Stimulated activated naive CD8-positive, alpha-beta T cell treated with anti-CD3 and anti-CD28 coated beads, Interleukin-15, amount 100 ng/mL, for 72 hours (primary cell): ENCODE measurements around the gene SLX4IP.

Experiments used
- ATAC-seq: fragments of 150-1000 bp; cut with Tn5 transposase; 2 replicates; pipeline ENCODE4 v1.10.0; 2021; ENCODE audit warnings: mild to moderate bottlenecking, moderate library complexity
- DNase-seq, 2 donors: peaks; one replicate each; pipeline ENCODE4 v3.0.0; 2021 to 2022
- H3K27ac Mint-ChIP-seq, 2 donors: one replicate each; pipeline ENCODE4 v1.8.0; 2022; ENCODE audit warnings: mild to moderate bottlenecking in 2 of 2, mixed read lengths in 2 of 2, moderate library complexity in 2 of 2
- H3K27me3 Mint-ChIP-seq: one replicate; pipeline ENCODE4 v1.8.0; 2022; ENCODE audit warnings: mixed read lengths
- H3K4me1 Mint-ChIP-seq: one replicate; pipeline ENCODE4 v1.8.0; 2022; ENCODE audit warnings: mild to moderate bottlenecking, mixed read lengths
- H3K4me3 Mint-ChIP-seq, 2 donors: one replicate each; pipeline ENCODE4 v1.8.0; 2022; ENCODE audit warnings: mild to moderate bottlenecking in 2 of 2, mixed read lengths in 2 of 2, moderate library complexity in 1 of 2
- H3K9me3 Mint-ChIP-seq, 2 donors: one replicate each; pipeline ENCODE4 v1.8.0; 2022; ENCODE audit warnings: mixed read lengths in 2 of 2

SLX4IP gene

DNA sequence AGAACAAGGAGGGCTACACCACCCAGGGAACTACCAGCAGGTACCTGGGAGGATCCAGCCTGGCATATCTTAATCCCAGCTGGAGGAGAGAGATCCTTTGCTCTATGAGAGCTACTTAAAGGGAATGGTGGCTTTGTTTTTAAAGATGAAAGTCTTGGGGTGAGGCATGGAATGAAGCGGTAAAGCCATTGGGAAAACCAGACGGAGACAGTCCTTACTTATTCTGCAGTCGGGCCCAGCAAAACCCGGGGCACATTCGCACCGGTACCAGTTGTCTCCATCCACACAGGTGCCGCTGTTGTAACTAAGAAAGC is 208.4 kb downstream of the SLX4IP start:
- Mint-ChIP-seq H3K9me3 (no peaks in the 10 kb centered on the region), H3K27ac (peak overlapping the region in 1 of 2 donors; percentile 55), H3K4me3 (no peak overlapping the region), H3K4me1 (peaks cover 9% of the 10 kb centered on the region), H3K27me3 (peaks cover 13% of the 10 kb centered on the region)
- DNase-seq, result no peak
- ATAC-seq, result no peak

DNA sequence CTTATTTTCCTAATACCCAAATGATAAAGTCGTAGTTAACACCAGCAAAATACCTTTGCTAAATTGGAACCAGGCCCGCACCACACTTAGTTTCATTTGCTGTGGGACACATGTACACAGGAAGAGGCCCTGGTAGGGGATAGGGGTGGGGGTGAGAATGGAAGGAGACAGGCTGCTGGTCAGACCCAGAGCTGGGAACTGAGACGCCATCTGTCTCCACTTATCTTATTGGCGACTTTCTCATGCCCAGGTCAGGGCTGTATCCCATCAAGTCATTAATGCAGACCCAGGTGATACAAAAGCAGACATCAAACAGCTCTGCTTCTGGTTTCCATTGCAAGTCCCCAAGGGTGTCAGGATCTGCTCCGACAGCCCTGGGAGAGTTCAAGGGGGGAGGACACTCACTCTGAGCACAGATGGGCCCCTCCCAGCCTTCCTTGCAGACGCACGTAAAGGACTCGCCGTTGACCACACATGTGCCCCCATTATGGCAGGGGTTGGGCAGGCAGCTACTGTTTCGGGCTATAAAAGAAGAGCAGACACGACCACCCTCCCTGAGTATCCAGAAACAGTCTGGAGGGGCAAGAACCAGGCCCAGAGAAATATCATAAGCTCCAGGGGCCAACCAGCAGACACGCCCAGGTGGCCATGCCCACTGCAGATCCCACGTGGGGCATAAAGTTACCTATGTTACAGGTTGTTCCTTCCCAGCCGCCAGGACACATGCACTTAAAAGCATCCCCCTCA is 209.5 kb downstream of the SLX4IP start:
- no peak overlapping the region for H3K27ac Mint-ChIP-seq

DNA sequence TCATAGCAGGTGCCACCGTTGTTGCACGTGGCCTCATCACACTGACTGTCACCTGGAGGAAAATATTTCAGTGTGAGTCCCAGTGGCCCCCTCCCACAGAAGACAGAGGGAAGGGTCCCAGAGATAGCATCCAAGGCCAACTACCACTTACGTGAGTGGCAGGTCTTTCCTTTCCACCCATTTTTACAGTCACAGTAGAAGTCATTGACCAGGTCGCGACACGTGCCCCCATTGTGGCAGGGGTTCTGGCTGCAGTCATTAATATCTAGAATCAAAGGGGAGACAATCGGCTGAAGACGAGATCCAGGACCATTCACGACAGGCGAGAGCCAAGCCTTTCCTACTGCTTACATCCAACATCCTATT is 210.1 kb downstream of the SLX4IP start:
- Mint-ChIP-seq H3K27me3 (peaks cover 26% of the 10 kb centered on the region), H3K4me1 (peaks cover 9% of the 10 kb centered on the region), H3K9me3 (no peaks in the 10 kb centered on the region), H3K4me3 (no peak overlapping the region), H3K27ac (no peak overlapping the region)
- DNase-seq, result no peak
- ATAC-seq, result no peak

More for the DNA sequence above, 209.5 kb downstream of the SLX4IP start:
- H3K27me3 Mint-ChIP-seq, result peaks cover 21% of the 10 kb centered on the region
- peak; percentile 38 for ATAC-seq
- no peak for DNase-seq
- no peaks in the 10 kb centered on the region for H3K9me3 Mint-ChIP-seq
- H3K4me1 Mint-ChIP-seq, result peaks cover 9% of the 10 kb centered on the region
- no peak overlapping the region for H3K4me3 Mint-ChIP-seq

DNA sequence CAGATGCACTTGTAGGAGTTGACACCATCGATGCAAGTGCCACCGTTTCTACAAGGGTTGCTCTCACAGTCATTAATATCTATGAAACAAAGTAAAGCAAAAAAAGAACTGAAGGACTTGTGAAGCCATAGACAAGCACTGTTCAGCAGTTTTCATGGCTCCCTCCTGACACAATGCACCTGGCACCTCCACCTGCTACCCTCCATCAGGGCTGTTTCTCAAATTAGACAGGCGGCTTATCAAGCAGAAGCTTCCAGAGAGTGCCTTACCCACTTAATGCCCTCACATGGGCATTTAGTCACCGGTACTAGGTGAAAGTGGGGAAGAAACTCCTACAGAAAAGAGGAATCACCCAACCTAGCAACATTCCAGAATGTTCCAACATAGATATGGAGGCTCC is 210.9 kb downstream of the SLX4IP start:
- peaks cover 33% of the 10 kb centered on the region for H3K27me3 Mint-ChIP-seq
- no peaks in the 10 kb centered on the region for H3K9me3 Mint-ChIP-seq
- H3K27ac Mint-ChIP-seq, result no peak overlapping the region
- DNase-seq, result no peak
- H3K4me3 Mint-ChIP-seq, result no peak overlapping the region
- no peak for ATAC-seq
- H3K4me1 Mint-ChIP-seq, result peaks cover 9% of the 10 kb centered on the region

DNA sequence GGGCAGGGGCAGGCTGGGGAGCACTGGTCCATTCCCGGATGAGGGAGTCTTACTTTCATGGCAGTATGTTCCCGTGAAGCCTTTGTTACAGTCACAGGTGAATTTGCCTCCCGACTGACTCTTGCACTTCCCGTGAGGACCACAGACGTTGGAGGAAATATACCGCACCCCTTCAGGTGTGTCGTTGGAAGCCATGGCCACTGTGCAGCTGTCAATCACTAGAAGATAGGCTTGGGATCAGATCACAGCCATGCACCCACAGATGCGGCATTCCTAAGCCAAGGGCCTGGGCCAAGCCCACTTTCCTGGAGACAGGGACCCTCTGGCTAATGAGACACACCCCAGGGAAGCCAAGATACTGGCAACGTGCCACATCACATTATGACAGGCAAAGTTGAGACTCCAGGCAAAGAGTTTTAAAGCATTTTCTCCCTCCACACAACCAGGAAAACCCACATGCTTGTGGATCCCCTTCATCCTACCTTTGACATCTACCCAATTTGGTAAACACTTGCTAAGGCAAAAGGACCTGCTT is 211.8 kb downstream of the SLX4IP start:
- ATAC-seq (no peak), DNase-seq (no peak)
- Mint-ChIP-seq H3K4me1 (peaks cover 9% of the 10 kb centered on the region), H3K4me3 (no peak overlapping the region), H3K9me3 (no peaks in the 10 kb centered on the region), H3K27me3 (peaks cover 42% of the 10 kb centered on the region), H3K27ac (peak overlapping the region in 1 of 2 donors; percentile 43)

DNA sequence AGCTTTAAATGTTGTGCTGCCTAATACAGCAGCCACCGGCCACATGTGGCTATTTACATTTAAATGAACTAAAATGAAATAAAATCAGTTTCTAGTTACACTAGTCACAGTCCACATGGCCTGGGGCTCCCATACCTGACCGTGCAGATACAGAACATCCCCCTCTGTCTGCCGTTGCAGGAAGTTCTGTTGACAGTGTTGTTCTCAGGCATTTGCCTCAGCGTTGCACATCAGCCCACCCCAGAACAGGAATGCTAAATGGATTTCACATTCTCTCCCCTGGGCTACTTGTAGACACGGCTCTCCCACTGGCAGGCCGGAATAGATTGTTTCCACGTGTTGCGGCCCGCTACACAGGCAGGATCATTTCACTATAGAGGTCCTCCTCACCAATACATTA is 212.4 kb downstream of the SLX4IP start:
- H3K27ac Mint-ChIP-seq, result no peak overlapping the region
- ATAC-seq (peak; percentile 41), DNase-seq (no peak)
- no peaks in the 10 kb centered on the region for H3K9me3 Mint-ChIP-seq
- H3K4me3 Mint-ChIP-seq, result no peak overlapping the region
- H3K4me1 Mint-ChIP-seq, result peaks cover 9% of the 10 kb centered on the region
- H3K27me3 Mint-ChIP-seq, result peaks cover 48% of the 10 kb centered on the region

DNA sequence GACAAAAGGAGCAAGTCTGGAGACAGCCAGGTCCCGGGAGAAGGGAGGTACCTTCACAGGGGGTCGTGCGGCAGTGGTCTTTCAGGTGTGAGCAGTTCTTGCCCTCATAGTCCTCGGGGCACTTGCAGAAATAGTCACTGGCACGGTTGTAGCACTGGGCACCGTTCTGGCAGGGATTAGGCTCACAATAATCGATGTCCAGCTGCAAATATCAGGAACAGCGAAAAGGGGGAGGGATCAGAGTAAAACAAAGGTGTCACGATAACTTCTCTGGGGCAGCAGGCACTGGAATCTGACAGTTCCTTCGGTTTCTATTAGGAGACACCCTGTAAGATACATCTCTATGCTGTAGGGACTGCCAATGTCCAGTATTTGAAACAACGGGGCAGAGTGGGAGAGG is 212.8 kb downstream of the SLX4IP start:
- Mint-ChIP-seq H3K27me3 (peaks cover 52% of the 10 kb centered on the region), H3K4me3 (no peak overlapping the region), H3K4me1 (peaks cover 9% of the 10 kb centered on the region), H3K27ac (no peak overlapping the region), H3K9me3 (no peaks in the 10 kb centered on the region)
- DNase-seq, result no peak
- ATAC-seq, result no peak

DNA sequence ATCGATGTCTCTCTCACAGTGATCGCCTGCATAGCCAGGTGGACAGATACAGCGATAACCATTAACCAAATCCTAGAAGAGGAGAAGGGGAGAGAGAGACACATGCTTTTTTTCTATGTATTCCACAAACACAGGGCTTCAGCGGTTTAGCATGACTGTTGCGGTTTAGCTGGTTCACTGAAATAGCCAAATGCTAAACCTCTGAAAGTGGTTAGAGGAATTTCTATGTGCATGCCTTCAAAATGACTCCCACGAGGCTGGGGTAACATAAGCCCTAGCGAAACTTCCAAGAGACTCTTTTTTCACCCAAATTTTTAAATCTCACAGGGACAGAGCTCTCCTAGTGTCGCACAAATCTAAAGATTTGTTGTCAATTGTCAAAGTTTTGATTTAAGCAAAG is 213.5 kb downstream of the SLX4IP start:
- no peak overlapping the region for H3K27ac Mint-ChIP-seq
- H3K4me3 Mint-ChIP-seq, result no peak overlapping the region
- DNase-seq, result no peak
- ATAC-seq, result no peak
- no peaks in the 10 kb centered on the region for H3K9me3 Mint-ChIP-seq
- H3K27me3 Mint-ChIP-seq, result peaks cover 53% of the 10 kb centered on the region
- peaks cover 9% of the 10 kb centered on the region for H3K4me1 Mint-ChIP-seq

DNA sequence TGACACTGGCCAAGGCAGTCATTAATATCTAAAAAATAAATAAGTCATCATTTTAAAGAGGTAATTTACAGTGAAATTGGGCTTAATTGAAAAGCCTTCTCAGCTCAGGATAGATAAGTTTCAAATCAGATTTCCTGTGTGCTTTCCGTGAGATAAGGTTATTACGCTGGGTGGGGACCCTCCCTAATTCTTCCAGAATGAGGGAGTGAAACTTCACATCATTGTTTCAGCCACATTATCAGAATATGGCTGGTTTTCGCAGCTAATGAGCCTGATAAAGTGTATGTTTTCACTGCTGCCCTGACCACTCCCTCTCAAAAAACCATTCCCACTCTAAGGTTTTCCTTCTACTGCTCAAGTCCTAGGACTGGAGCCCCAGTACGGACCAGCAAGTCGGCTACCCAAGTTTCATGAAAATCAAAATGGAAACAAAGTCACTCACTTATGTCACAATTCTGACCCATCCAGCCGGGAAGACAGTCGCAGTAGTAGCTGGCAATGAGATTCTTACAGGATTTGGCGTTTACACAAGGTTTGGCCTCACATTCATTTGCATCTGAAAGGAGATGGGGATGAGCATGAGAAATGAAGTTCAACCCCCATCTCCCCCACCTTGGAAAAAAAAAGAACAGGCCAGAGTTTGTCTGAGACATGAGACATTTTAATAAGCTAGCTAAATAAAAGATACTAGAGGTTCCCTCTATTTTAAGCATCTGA is 214.1 kb downstream of the SLX4IP start:
- ATAC-seq (no peak), DNase-seq (no peak)
- no peaks in the 10 kb centered on the region for H3K9me3 Mint-ChIP-seq
- H3K27me3 Mint-ChIP-seq, result peaks cover 56% of the 10 kb centered on the region
- H3K27ac Mint-ChIP-seq, result no peak overlapping the region
- peaks cover 5% of the 10 kb centered on the region for H3K4me1 Mint-ChIP-seq
- no peak overlapping the region for H3K4me3 Mint-ChIP-seq

DNA sequence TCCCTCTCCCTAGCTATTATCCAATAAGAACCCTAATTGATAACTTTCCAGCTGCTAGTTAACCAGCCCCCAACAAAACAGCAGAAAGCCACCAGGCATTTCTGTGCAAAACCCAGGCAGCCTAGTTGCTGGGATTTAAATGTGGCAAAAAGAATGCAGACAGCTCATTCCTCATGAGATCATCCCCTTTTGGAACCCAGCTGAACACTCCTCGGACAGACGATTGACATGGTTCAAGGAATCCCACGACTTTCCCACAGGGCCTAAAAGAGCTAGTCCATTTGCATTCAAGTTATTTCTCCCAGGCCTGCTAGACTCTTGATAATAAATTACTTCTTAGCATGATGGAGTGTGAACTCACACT is 214.7 kb downstream of the SLX4IP start:
- DNase-seq (no peak), ATAC-seq (no peak)
- no peak overlapping the region for H3K27ac Mint-ChIP-seq
- H3K9me3 Mint-ChIP-seq, result no peaks in the 10 kb centered on the region
- H3K4me1 Mint-ChIP-seq, result no peaks in the 10 kb centered on the region
- peaks cover 62% of the 10 kb centered on the region for H3K27me3 Mint-ChIP-seq
- no peak overlapping the region for H3K4me3 Mint-ChIP-seq

DNA sequence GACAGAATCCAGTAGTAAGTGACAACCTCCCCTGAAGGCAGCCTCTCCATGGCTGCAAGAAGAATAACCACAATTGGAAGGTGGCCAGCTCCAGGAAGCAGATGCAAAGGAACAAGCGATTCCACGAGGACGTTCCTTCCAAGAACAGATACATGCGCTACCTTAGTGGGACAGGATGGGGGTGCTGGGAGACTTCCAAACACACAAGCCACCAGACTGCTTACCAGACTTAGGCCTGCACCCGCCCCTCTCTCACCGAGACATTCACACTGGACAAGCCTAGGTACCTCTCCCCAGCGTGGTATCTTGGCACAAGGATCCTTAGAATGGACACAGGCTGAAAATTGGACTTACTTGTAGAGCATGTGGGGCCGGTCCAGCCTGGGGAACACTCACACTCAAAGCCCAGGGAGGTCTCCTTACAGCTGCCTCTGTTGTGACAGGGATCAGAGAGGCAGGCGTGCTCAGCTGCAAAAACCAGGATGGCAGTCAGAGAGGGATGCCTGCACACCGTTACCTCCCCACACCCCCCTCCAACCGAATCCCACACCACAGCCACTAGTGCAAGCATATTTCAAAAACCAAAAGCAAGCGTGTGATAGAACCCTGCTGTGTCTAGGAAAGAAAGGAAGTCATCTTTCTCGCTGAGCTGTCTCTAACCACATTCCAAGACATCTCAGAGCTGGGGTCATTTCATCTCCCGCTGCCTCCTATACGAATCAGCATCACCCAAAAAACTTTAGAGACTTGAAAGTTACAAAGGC is 216.3 kb downstream of the SLX4IP start:
- Mint-ChIP-seq H3K4me1 (no peaks in the 10 kb centered on the region), H3K9me3 (no peaks in the 10 kb centered on the region), H3K27ac (peak overlapping the region in 1 of 2 donors; percentile 83), H3K4me3 (no peak overlapping the region), H3K27me3 (peaks cover 74% of the 10 kb centered on the region)
- ATAC-seq, result no peak
- DNase-seq, result no peak

DNA sequence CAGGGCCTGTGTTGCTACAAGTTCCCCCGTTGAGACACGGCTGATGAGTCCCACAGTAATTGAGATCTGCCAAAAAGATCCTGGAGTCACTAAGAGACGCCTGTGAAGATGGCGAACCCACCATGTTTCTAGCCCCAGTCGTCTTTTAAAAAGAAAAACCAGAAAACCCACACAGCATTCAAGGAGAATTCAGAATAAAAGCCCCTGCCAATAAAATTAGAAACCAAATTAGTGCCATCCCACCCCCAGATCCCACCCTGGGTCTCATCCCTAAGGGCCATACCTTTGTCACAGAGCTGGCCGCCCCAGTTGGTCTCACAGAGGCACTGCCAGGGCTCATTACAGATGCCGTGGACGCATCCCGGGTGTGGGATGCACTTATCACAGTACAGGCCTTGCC is 217.1 kb downstream of the SLX4IP start:
- Mint-ChIP-seq H3K4me1 (no peaks in the 10 kb centered on the region), H3K27me3 (peaks cover 74% of the 10 kb centered on the region)

DNA sequence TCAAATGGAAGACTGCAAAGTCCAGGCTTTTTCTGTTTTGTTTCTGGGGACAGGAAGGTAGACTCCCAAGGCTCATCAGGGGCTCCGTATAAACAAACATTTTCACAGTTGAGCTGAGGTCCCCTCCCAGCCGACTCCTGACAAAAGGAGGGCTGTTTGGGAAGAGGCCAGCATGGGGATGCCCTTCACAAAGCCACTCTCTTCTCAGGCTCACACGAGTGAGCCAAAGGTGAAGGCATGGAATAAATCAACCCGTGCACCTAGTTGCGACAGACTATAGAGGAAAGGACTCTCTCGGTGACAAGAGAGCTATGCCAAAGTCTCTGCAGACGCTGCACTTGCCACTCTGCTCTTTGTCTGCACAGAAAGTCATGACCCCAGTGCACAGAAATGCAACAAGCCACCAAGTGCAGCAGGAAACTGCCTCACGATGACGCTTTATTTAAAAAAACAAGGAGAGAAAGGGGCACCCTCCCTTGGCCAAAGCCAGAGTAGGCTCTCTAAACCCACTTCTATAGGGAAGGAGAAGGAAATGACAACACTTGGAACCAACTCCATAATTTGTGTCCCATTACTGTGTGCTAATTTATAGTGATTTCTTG is 217.7 kb downstream of the SLX4IP start:
- Mint-ChIP-seq H3K27ac (no peak overlapping the region), H3K4me1 (no peaks in the 10 kb centered on the region), H3K4me3 (no peak overlapping the region), H3K9me3 (no peaks in the 10 kb centered on the region), H3K27me3 (peaks cover 71% of the 10 kb centered on the region)
- no peak for ATAC-seq
- no peak for DNase-seq

More for the DNA sequence above, 217.1 kb downstream of the SLX4IP start:
- Mint-ChIP-seq H3K9me3 (no peaks in the 10 kb centered on the region), H3K4me3 (no peak overlapping the region), H3K27ac (no peak overlapping the region)
- ATAC-seq (no peak), DNase-seq (no peak)

DNA sequence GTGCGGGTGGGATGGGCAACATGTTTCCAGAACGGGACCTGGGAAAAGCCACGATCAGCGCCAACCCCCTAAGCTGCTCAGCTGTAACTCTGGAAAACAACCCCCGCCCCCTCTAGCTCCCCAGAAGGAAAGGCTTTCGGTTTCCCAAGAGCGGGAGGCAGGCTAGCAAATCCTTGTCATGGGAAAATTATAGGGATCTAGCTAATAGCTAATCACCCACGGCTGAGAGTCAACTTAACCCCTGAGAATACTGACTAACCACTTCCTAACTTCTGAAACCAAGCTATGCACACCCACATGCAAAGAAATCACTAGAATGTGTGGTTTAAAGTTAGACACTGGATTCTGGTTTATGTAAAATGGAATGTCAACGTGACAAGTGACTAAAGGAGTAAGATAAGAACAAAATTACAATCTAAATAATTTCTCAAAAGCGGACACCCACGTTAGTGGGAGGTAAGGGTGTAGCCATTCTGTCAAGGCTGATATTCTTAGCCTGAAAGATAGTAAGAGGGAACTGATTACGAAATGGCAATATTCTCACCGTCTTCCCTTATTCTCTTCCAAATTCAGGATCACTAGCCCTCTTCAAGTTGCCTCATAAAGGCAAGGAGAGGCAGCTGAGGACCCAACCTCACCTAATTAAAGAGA is 218.6 kb downstream of the SLX4IP start:
- Mint-ChIP-seq H3K4me1 (no peaks in the 10 kb centered on the region), H3K4me3 (no peak overlapping the region), H3K9me3 (no peaks in the 10 kb centered on the region), H3K27me3 (peaks cover 72% of the 10 kb centered on the region), H3K27ac (no peak overlapping the region)
- DNase-seq (no peak), ATAC-seq (no peak)

DNA sequence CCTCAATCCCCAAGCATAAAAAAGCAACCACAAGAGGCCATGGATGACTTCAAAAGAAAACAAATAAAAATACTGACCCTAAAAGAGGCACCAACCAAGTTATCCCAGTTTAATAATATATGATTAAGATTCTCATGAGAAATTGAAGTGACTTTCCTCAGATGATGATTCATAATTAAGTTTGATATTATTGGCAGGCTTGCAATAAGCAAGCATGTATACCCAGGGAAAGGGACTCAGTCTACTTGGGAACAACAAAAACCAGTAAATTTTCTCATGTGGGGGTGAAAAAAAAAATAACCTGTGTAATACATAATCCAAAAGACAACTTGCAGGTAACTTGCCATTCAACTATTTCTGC is 219.1 kb downstream of the SLX4IP start:
- H3K27ac Mint-ChIP-seq, result no peak overlapping the region
- H3K9me3 Mint-ChIP-seq, result no peaks in the 10 kb centered on the region
- H3K27me3 Mint-ChIP-seq, result peaks cover 69% of the 10 kb centered on the region
- H3K4me3 Mint-ChIP-seq, result no peak overlapping the region
- no peak for ATAC-seq
- no peak for DNase-seq
- no peaks in the 10 kb centered on the region for H3K4me1 Mint-ChIP-seq
